NB4 (cell line): Measurements from ENCODE around the gene MRFAP1L1.

ENCODE experiments used
- DNase-seq: peaks from one replicate; pipeline ENCODE4 v3.0.0; 2010; ENCODE audit warnings: low read depth
- H3K4me3 ChIP-seq: one replicate; pipeline ENCODE4 v1.5.1; 2011; ENCODE audit warnings: mild to moderate bottlenecking, low read depth, low read length, moderate library complexity
- MAX ChIP-seq: IDR thresholded peaks from 2 replicates; pipeline ENCODE4 v1.6.1; 2011; ENCODE audit warnings: low read depth, low read length

Gene MRFAP1L1

GRCh38 chr4:6658209-6658595 lies 51.5 kb downstream of the MRFAP1L1 start:
- no peak for TF ChIP-seq MAX
- no peak for DNase-seq
- H3K4me3 ChIP-seq, result no peak overlapping the region
